ENCODE data around the gene TIMELESS.
"Not testable (repeated sequence)": the region's sequence is repeated elsewhere in the genome, so short reads cannot be mapped to it uniquely, and the experiment has no call there.

TIMELESS gene, protein sequence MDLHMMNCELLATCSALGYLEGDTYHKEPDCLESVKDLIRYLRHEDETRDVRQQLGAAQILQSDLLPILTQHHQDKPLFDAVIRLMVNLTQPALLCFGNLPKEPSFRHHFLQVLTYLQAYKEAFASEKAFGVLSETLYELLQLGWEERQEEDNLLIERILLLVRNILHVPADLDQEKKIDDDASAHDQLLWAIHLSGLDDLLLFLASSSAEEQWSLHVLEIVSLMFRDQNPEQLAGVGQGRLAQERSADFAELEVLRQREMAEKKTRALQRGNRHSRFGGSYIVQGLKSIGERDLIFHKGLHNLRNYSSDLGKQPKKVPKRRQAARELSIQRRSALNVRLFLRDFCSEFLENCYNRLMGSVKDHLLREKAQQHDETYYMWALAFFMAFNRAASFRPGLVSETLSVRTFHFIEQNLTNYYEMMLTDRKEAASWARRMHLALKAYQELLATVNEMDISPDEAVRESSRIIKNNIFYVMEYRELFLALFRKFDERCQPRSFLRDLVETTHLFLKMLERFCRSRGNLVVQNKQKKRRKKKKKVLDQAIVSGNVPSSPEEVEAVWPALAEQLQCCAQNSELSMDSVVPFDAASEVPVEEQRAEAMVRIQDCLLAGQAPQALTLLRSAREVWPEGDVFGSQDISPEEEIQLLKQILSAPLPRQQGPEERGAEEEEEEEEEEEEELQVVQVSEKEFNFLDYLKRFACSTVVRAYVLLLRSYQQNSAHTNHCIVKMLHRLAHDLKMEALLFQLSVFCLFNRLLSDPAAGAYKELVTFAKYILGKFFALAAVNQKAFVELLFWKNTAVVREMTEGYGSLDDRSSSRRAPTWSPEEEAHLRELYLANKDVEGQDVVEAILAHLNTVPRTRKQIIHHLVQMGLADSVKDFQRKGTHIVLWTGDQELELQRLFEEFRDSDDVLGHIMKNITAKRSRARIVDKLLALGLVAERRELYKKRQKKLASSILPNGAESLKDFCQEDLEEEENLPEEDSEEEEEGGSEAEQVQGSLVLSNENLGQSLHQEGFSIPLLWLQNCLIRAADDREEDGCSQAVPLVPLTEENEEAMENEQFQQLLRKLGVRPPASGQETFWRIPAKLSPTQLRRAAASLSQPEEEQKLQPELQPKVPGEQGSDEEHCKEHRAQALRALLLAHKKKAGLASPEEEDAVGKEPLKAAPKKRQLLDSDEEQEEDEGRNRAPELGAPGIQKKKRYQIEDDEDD

GRCh38 chr12:56448860-56449621, at the start of gene TIMELESS:
Gene TIMELESS (minus strand): TSS chr12:56449426. CDS start chr12:56434170, 15,256 bp downstream.
- TF ChIP-seq, protein P1, sequence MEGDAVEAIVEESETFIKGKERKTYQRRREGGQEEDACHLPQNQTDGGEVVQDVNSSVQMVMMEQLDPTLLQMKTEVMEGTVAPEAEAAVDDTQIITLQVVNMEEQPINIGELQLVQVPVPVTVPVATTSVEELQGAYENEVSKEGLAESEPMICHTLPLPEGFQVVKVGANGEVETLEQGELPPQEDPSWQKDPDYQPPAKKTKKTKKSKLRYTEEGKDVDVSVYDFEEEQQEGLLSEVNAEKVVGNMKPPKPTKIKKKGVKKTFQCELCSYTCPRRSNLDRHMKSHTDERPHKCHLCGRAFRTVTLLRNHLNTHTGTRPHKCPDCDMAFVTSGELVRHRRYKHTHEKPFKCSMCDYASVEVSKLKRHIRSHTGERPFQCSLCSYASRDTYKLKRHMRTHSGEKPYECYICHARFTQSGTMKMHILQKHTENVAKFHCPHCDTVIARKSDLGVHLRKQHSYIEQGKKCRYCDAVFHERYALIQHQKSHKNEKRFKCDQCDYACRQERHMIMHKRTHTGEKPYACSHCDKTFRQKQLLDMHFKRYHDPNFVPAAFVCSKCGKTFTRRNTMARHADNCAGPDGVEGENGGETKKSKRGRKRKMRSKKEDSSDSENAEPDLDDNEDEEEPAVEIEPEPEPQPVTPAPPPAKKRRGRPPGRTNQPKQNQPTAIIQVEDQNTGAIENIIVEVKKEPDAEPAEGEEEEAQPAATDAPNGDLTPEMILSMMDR (IDR thresholded peaks at IDR 0.05; ENCODE audit: low read depth, low read length) = no peak
- peak within 1 kb of the TSS; percentile 78 for H3K4me3 ChIP-seq (ENCODE audit: low read depth, low read length)

DNA sequence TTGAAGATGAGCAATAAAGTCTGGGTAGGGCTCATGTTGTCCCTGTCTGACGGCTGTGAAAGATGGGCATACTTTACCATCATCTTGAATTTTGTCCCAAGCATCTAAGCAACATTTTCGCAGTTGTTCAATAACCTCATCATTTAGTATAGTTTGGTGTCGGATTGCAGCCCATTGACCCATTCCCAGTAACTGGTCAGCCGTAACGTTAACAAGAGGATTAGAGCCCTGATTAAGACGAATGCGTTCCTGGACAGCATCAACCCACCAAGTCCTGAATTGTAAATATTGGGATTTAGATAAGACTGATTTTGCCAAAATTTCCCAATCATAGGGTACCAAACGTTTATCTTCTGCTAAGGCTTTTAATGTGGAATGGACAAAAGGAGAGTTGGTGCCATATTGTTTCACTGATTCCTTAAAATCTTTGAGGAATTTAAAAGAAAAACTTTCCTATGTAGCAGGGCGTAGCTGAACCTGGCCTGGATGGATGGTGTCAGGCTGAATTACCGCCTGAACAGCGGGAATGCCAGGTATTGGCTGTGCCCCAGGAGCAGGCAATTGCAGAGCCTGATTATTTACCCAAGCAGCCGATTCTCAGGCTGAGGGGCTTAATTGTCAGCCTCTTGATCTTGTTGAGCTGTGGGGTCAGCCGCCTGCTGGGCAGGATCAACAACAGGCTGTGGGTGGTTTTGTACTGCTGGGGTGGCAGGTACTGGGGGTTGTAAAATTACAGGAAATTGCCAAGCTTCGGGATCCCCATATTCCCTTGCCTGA, 49.1 kb upstream of the TIMELESS start:
- H3K4me3 ChIP-seq (ENCODE audit: low read depth, low read length) = not testable (repeated sequence)

- TF ChIP-seq, protein P1 (IDR thresholded peaks at IDR 0.05; ENCODE audit: low read depth, low read length) = peak; percentile 31; the same call in 1 of the 2 replicates
- not testable (repeated sequence) for H3K4me3 ChIP-seq (ENCODE audit: low read depth, low read length)
Observed at GRCh38 chr12:56496704-56497103, 47.5 kb upstream of the TIMELESS start.

- H3K4me3 ChIP-seq (ENCODE audit: low read depth, low read length) = not testable (repeated sequence)
Observed at GRCh38 chr12:56494481-56494880, 45.3 kb upstream of the TIMELESS start.

GRCh38 chr12:56494106-56494415, 44.8 kb upstream of the TIMELESS start:
- H3K4me3 ChIP-seq (ENCODE audit: low read depth, low read length) = not testable (repeated sequence)

DNA sequence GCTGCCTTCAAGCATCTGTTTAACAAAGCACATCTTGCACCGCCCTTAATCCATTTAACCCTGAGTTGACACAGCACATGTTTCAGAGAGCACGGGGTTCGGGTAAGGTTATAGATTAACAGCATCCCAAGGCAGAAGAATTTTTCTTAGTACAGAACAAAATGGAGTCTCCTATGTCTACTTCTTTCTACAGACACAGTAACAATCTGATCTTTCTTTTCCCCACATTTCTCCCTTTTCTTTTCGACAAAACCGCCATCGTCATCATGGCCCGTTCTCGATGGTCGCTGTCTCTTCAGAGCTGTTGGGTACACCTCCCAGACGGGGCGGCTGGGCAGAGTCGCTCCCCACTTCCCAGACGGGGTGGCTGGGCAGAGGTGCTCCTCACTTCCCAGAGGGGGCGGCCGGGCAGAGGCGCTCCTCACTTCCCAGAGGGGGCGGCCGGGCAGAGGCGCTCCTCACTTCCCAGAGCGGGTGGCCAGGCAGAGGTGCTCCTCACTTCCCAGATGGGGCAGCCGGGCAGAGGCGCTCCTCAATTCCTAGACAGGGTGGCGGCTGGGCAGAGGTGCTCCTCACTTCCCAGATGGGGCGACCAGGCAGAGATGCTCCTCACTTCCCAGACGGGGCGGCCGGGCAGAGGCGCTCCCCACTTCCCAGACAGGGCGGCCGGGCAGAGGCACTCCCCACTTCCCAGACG, 44.3 kb upstream of the TIMELESS start:
- H3K4me3 ChIP-seq (ENCODE audit: low read depth, low read length) = not testable (repeated sequence)

- TF ChIP-seq, protein P1 (IDR thresholded peaks at IDR 0.05; ENCODE audit: low read depth, low read length) = no peak
- H3K4me3 ChIP-seq (ENCODE audit: low read depth, low read length) = no peak overlapping the region
Observed at GRCh38 chr12:56490360-56490759, 41.1 kb upstream of the TIMELESS start.

DNA sequence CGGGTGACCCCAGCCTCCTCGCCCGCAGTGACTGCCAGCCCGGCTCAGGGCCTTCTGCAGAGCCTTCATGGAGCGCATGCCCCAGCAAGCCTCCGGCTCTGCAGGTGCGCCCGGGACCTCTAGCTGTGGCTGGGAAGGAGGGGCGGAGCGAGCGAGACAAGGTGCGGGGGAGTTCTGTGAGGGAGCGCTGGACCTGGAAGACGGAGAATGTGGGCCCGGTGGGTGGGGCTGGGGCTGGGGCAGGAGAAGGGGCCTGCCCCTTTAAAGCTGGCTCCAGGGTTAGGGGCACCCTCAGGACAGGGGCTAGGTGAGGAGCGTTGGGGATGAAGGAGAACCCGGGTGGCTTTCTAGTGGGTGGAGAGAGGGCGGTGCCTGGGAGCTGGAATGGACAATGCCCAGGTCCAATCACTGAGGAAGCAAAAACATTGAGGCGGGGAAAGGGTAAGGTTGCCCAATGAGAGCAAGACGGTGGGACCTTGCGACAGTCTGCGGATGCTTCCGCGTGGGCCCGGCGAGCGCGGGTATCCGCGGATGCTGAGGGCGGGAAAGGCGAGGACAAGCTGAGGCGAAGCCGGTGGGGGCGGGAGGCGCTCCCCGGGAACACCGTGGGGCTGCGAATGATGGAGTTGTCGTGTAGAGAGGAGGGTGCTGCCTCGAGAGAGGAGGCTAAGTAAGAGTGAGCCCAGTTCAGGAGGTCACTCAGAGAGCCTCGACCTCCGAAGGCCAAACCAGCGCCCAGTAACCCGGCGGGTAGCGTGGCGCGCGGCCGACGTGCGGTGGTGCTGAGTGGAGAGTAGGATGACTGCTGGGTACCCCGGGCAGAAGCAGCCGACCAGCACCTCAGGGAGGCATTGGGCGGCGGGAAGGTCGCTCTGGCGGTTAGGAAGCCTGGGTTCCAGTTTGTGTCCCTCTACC, 39.1 kb upstream of the TIMELESS start, which contains the start of gene GLS2:
GLS2 (minus strand) TSS at position 121 of the 915 bp plus-strand sequence; CDS start at position 78, 43 bp downstream.
- H3K4me3 ChIP-seq (ENCODE audit: low read depth, low read length) = peak within 1 kb of the TSS; percentile 54
- TF ChIP-seq, protein P1 (IDR thresholded peaks at IDR 0.05; ENCODE audit: low read depth, low read length) = no peak
